AG09319 (cell line): ENCODE data around the gene NELL1.

Experiments
- DNase-seq: peaks from one replicate; pipeline ENCODE4 v3.0.0-alpha.2; 2010; ENCODE audit warnings: low read depth; ENCODE audit errors: extremely low read depth
- TF ChIP-seq, protein P1 (sequence below): IDR thresholded peaks from 2 replicates; pipeline ENCODE4 v1.5.1; 2011; ENCODE audit warnings: low read depth, mild to moderate bottlenecking, inconsistent platforms, low read length, moderate library complexity

Gene NELL1

DNA sequence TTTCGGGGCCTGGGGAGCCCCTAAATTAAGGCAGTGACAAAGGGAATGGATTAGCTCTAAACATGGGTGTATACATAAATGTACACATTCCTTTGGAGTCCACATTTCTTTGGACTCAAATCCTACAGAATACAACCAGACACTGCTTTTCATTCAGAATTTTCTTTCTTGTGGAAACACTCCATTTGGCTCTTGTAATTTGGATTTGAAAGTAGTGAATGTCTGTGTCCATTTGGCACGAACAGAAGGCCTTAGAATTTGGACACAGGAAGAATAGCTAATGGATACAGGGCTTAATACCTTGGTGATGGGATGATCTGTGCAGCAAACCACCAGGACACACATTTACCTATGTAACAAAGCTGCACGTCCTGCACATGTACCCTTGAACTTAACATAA, 399.5 kb downstream of the NELL1 start:
- TF ChIP-seq, protein P1, sequence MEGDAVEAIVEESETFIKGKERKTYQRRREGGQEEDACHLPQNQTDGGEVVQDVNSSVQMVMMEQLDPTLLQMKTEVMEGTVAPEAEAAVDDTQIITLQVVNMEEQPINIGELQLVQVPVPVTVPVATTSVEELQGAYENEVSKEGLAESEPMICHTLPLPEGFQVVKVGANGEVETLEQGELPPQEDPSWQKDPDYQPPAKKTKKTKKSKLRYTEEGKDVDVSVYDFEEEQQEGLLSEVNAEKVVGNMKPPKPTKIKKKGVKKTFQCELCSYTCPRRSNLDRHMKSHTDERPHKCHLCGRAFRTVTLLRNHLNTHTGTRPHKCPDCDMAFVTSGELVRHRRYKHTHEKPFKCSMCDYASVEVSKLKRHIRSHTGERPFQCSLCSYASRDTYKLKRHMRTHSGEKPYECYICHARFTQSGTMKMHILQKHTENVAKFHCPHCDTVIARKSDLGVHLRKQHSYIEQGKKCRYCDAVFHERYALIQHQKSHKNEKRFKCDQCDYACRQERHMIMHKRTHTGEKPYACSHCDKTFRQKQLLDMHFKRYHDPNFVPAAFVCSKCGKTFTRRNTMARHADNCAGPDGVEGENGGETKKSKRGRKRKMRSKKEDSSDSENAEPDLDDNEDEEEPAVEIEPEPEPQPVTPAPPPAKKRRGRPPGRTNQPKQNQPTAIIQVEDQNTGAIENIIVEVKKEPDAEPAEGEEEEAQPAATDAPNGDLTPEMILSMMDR: no peak

DNA sequence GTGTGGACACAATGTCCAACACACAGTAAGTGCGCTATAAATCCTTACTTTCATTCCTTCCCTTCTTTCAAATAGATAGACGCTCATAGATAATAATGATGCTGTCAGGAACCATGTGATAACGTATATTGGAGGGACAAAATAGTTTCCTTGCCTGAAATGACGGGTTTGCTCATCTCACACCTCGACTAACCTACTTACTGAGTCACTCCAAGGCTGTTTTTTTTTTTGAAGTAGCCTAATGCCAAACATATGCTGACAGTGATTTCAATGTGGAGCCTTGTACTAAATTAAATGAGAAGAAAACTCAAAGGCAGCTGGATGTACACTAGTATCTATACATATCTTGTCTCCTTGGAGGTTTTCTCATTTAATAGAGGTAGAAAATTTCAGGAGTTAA, 400.5 kb downstream of the NELL1 start:
- DNase-seq: no peak
- TF ChIP-seq, protein P1: no peak

More for the DNA sequence above, 399.5 kb downstream of the NELL1 start:
- DNase-seq: no peak

DNA sequence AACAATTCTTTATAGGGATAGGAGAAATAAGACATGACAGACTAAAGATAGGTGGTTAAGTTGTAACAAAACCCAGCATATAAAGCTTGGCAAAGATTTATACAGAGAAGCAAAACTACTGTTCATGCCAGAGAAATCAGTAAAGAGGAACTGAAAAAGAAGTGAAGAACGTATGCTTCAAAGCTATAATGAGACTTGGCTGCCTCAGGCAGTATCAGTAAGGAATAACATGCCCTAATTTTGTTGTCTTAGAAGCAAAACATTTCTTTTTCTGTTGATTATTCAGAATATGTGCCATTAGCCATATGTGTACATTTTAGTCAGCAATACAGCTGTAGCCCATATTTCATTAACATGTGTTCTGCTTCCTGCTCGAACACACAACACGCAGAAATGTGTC, 403.2 kb downstream of the NELL1 start:
- DNase-seq: no peak
- TF ChIP-seq, protein P1: no peak

DNA sequence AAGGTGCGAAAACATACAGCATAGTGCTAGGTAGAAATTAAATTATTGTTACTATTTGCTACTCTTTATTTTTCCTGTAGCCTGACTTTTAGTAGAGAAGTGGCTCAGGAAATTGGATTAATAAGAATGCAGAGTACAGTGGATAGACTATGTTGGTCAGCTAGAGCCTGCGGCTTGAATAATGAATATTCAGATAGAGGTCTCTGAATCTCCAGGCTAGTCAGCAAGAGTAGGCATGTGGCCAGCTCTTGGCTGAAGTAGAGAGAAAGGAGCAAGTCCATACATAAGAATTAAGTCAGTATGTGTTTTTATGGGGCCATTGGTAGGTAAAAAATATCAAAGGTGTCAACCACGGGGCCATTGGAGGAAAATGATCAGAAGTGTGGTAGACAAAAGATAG, 413.5 kb downstream of the NELL1 start:
- no peak for DNase-seq
- TF ChIP-seq, protein P1: no peak

DNA sequence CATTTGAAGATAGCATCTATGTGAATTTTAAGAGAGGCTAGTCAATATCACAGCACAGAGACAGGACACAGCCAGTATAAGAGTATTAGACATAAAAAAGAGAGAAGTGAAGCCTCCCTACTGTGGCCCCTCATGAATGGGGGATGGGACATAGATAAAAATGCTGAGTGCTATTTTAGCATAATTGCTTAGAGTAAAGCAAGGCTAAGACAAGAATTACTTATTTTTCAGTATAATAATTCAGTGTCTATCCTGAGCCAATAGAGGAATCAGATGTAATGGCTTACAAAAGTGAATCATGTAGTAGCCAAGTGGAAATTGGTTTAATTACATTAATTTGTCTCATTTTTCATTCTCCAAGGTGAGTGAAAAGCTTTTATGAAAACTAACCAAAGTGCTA, 419.5 kb downstream of the NELL1 start:
- no peak for DNase-seq
- TF ChIP-seq, protein P1: no peak

DNA sequence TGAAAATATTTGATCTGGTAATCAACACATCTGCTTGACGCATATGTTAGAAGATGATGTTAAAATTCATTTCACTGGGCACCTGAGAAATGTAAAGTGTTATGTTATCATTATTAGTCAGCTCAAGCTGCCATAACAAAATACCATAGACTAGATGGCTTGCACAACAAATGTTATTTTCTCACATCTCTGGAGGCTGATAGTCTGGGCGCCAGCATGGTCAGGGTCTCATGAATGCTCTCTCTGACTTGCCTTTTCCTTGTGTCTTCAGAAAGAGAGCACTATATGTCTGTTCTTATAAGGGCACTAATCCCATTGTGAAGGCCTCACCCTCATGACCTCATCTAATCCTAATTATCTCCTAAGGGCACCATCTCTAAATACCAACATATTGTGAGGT, 435.3 kb downstream of the NELL1 start:
- TF ChIP-seq, protein P1: no peak
- DNase-seq: no peak

DNA sequence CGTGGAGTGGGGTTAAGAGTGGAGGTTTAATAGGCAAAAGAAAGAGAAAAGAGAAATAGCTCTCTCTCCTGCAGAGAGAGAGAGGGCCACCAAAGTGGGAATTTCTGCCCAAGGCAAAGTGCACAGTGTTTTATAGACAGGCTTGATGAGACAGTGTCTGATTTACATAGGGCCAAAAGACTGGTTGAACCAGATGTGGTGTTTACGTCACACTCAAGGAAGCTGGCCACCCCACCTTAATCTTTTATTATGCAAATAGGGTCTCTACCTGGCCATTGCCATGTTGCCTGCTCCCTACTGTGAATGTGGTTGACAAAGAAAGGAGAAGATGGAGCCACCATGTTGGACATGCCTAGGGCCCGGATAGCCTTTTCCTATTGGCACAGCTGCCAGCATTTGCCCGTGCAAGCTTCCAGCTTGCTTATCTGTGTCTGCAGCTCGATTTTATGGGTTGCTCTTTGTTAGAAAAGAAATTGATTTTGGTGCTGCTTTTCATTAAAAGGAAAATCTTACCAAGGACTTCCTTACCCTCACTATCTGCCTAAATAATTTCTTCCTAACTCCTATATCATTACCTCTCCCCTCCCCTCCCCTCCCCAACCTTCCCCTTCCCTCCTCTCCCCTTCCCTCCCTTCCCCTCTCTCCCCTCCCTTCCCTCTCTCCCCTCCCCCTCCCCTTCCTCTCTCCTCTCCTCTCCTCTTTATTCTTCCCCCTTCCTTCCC, 436.0 kb downstream of the NELL1 start:
- DNase-seq: no peak

More for the DNA sequence above, 436.0 kb downstream of the NELL1 start:
- TF ChIP-seq, protein P1: no peak
